GM12878 (cell line): Measurements from ENCODE around the gene WFS1. TPM values are rescaled to one million over a fixed set of nuclear protein-coding genes. Genes with fewer than 3 reads are reported as not detected.

Experiments
- ATAC-seq: fragments of 200-7000 bp; cut with Tn5 transposase; 3 replicates; pipeline ENCODE4 v1.9.1; 2020; ENCODE audit warnings: mild to moderate bottlenecking, moderate library complexity
- BruUV-seq: library from RNA; stranded (reverse); fragments of 400-500 nt; replicated peaks from 2 replicates; lab custom pipeline; 2021; lab: Mats Ljungman, UMichigan
- CTCF ChIA-PET: fragments of 300-600 bp; sonication (Branson Sonifier 250); formaldehyde crosslinking; extraction: SDS; loops from one replicate; lab custom pipeline; 2021; ENCODE audit warnings: inconsistent platforms; lab: Yijun Ruan, JAX
- POLR2A ChIA-PET: fragments of 350-600 bp; formaldehyde crosslinking; extraction: SDS; loops from one replicate; lab custom pipeline; 2021; ENCODE audit warnings: inconsistent platforms; lab: Charles Lee
- RAD21 ChIA-PET: fragments of 300-600 bp; sonication (Branson Sonifier 250); formaldehyde crosslinking; loops from one replicate; lab custom pipeline; 2023; ENCODE audit warnings: antibody characterized with exemption; ENCODE audit not compliant: unreplicated experiment; lab: Charles Lee
- SMC1A ChIA-PET: fragments of 300-600 bp; sonication (Branson Sonifier 250); formaldehyde crosslinking; loops from one replicate; lab custom pipeline; 2023; ENCODE audit not compliant: unreplicated experiment, uncharacterized antibody; lab: Charles Lee
- DNase-seq: peaks from one replicate; pipeline ENCODE4 v3.0.0-alpha.2; 2011; ENCODE audit warnings: low read depth, low spot score
- FAIRE-seq: peaks from 3 replicates; lab custom pipeline; 2011; peaks lifted over from hg19 to GRCh38; lab: Jason Lieb, UNC
- H2AFZ ChIP-seq: 2 replicates; pipeline ENCODE4 v1.6.0; 2011; ENCODE audit warnings: low read depth, low read length, control low read depth; ENCODE audit not compliant: control insufficient read depth
- H3K27ac ChIP-seq: 2 replicates; pipeline ENCODE4 v1.5.1; 2011; ENCODE audit warnings: control low read depth; ENCODE audit not compliant: control insufficient read depth, insufficient read depth
- H3K27me3 ChIP-seq, 2 experiments: replicated peaks in 1 of 2; 2 replicates each; pipeline versions ENCODE4 v1.6.0 to v1.6.1; 2011; ENCODE audit warnings: low read length in 1 of 2; ENCODE audit not compliant: control insufficient read depth in 2 of 2, insufficient read depth in 2 of 2
- H3K36me3 ChIP-seq, 2 experiments: 2 replicates each; pipeline ENCODE4 v1.5.1; 2011; ENCODE audit warnings: low read length in 1 of 2; ENCODE audit not compliant: control insufficient read depth in 2 of 2, insufficient read depth in 2 of 2
- H3K4me1 ChIP-seq: 2 replicates; pipeline ENCODE4 v1.6.1; 2011; ENCODE audit warnings: mild to moderate bottlenecking, low read length, moderate library complexity, mixed read lengths; ENCODE audit not compliant: control insufficient read depth, insufficient read depth
- H3K4me2 ChIP-seq: 2 replicates; pipeline ENCODE4 v1.6.0; 2011; ENCODE audit warnings: control low read depth; ENCODE audit not compliant: control insufficient read depth, insufficient read depth
- H3K4me3 ChIP-seq: fragments of 200-600 bp; sonication (generic); 2 replicates; pipeline ENCODE4 v1.5.1; 2016
- H3K79me2 ChIP-seq: 2 replicates; pipeline ENCODE4 v1.6.0; 2011; ENCODE audit warnings: low read length; ENCODE audit not compliant: control insufficient read depth, insufficient read depth
- H3K9ac ChIP-seq: 2 replicates; pipeline ENCODE4 v1.8.0; 2011; ENCODE audit warnings: low read length, control low read depth, mixed read lengths; ENCODE audit not compliant: control insufficient read depth, insufficient read depth
- H3K9me3 ChIP-seq: replicated peaks from 3 replicates; pipeline ENCODE4 v1.5.1; 2011; ENCODE audit warnings: mild to moderate bottlenecking, low read length; ENCODE audit not compliant: control insufficient read depth, insufficient read depth
- H4K20me1 ChIP-seq: 2 replicates; pipeline ENCODE4 v1.6.0; 2011; ENCODE audit not compliant: control insufficient read depth, insufficient read depth
- ATF7 ChIP-seq: fragments of 450-650 bp; IDR thresholded peaks from 2 replicates; pipeline ENCODE4 v1.6.1; 2016; ENCODE audit warnings: low read depth, mild to moderate bottlenecking
- GATAD2B ChIP-seq: fragments of 450-650 bp; conservative IDR thresholded peaks from 2 replicates; pipeline ENCODE4 v1.6.1; 2017; ENCODE audit warnings: low read depth, mild to moderate bottlenecking, moderate library complexity
- MYC ChIP-seq: IDR thresholded peaks from 2 replicates; pipeline ENCODE4 v1.6.1; 2011; ENCODE audit warnings: mild to moderate bottlenecking, low read length, moderate library complexity, inconsistent platforms; ENCODE audit not compliant: insufficient read depth, insufficient replicate concordance, insufficient read length, severe bottlenecking
- NFXL1 ChIP-seq: fragments of 450-650 bp; IDR thresholded peaks from 2 replicates; pipeline ENCODE4 v1.6.1; 2017; ENCODE audit warnings: antibody characterized with exemption, mild to moderate bottlenecking, borderline replicate concordance
- RFX5 ChIP-seq: IDR thresholded peaks from 2 replicates; pipeline ENCODE4 v1.6.1; 2011; ENCODE audit warnings: low read depth, low read length, improper control_type of control experiment
- STAT1 ChIP-seq: fragments of 450-650 bp; conservative IDR thresholded peaks from 2 replicates; pipeline ENCODE4 v1.6.1; 2014; ENCODE audit warnings: antibody characterized with exemption, mild to moderate bottlenecking
- ZNF217 ChIP-seq: fragments of 450-650 bp; IDR thresholded peaks from 2 replicates; pipeline ENCODE4 v1.6.1; 2017; ENCODE audit warnings: antibody characterized with exemption, mild to moderate bottlenecking
- ZNF24 ChIP-seq: fragments of 450-650 bp; IDR thresholded peaks from 2 replicates; pipeline ENCODE4 v1.6.1; 2017; ENCODE audit warnings: antibody characterized with exemption, mild to moderate bottlenecking
- ZSCAN29 ChIP-seq: fragments of 450-650 bp; IDR thresholded peaks from 2 replicates; pipeline ENCODE4 v1.6.1; 2017; ENCODE audit warnings: mild to moderate bottlenecking, moderate library complexity
- WGBS: methylation state at CpG from one replicate; pipeline ENCODE4 v1.1.6; 2016; ENCODE audit warnings: low lambda C conversion rate; ENCODE audit not compliant: insufficient replicate concordance, insufficient coverage; ENCODE audit errors: missing lambda C conversion rate; 5-methylcytosine and 5-hydroxymethylcytosine counted together
- in situ Hi-C: fragments of 300-500 bp; cut with MboI; formaldehyde crosslinking; loops from 9 replicates; pipeline ENCODE4 v1.14.3; 2018; ENCODE audit warnings: mixed read lengths
- intact Hi-C: fragments of 100-400 bp; cut with micrococcal nuclease; formaldehyde crosslinking; loops from one replicate; pipeline ENCODE4 v1.14.2; 2022; ENCODE audit not compliant: unreplicated experiment
- polyA plus RNA-seq, 11 experiments: library from polyadenylated mRNA; depleted of rRNA in 4 of 11; unstranded in 6 of 11; stranded (reverse) in 5 of 11; fragments of >200 nt; fragmentation: Nextera tagmentation in 4 of 11; fragmentation: Illumina TruSeq in 1 of 11; extraction: Ambion mirVana in 4 of 11; extraction: Trizol in 1 of 11; gene quantifications; 1 replicate in 1 of 11; 2 replicates in 10 of 11; pipeline versions ENCODE4 v1.2.1 to v1.2.3, GENCODE V29; 2011 to 2016; ENCODE audit warnings: inconsistent platforms in 2 of 11, missing spikeins in 2 of 11, low read depth in 1 of 11
- total RNA-seq, 4 experiments: library from RNA; depleted of rRNA in 3 of 4; stranded (reverse); fragments of >200 nt in 3 of 4; fragmentation: Illumina TruSeq in 1 of 4; extraction: Trizol in 1 of 4; gene quantifications; 2 replicates each; pipeline versions ENCODE4 v1.2.1 to v1.2.3, GENCODE V29; 2013 to 2021
- TF ChIP-seq, protein P1 (sequence below): fragments of 450-650 bp; formaldehyde crosslinking; IDR thresholded peaks from 2 replicates; pipeline ENCODE4 v1.4.0; 2020; ENCODE audit warnings: mild to moderate bottlenecking, moderate library complexity
- TF ChIP-seq, protein P2 (sequence below): fragments of 450-650 bp; IDR thresholded peaks from 2 replicates; pipeline ENCODE4 v1.6.1; 2017; ENCODE audit warnings: mild to moderate bottlenecking, moderate library complexity
- TF ChIP-seq, protein P3 (sequence below): IDR thresholded peaks from 2 replicates; pipeline ENCODE4 v1.6.1; 2012; ENCODE audit warnings: low read depth, low read length, improper control_type of control experiment
- TF ChIP-seq, protein P4 (sequence below): IDR thresholded peaks from 2 replicates; pipeline ENCODE4 v1.6.1; 2011; ENCODE audit warnings: mild to moderate bottlenecking, low read depth, low read length, moderate library complexity; ENCODE audit not compliant: insufficient replicate concordance

WFS1 gene
- total and polyA plus RNA-seq, 10 of the 15 experiments (the other 5 are each of a cell fraction or from before 2014, with no cell fraction given): 0.31 to 4.7 (median 2.0) TPM

DNA sequence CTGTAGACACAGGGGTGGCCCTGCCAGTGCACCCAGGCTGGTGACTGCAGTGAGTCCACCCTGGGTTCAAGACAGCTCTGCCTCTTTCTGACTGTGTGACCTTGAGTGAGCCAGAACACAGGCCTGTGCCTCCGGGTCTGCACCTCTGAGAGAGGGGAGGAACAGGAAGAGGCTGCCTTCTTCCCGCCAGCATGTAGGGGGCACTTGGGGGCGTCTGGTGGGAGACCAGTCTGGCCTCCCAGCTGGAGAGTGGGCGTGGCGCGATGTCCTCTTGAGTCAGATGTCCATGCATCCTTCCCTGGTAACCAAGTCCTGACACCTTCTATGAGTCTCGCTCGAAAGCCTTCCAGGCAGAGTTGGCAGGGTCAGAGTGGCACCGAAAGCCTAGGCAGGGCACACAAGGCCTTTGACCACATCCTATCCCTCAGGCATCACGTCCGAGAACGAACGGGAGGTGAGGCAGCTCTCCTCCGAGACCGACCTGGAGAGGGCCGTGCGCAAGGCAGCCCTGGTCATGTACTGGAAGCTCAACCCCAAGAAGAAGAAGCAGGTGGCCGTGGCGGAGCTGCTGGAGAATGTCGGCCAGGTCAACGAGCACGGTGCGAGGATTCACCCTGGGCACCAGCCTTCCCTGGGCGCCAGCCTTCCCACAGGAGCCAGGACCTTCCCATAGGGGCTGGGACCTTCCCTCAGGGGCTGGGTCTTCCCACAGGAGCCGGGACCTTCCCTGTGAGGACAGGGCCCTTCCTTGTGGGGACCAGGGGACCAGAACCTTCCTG lies 21.3 kb downstream of the WFS1 start:
- Histone ChIP-seq H3K79me2 (no peaks in the 10 kb centered on the region), H3K36me3 (no peaks in the 10 kb centered on the region), H3K4me3 (no peak overlapping the region), H3K9ac (no peak overlapping the region), H3K27ac (no peak overlapping the region), H3K4me2 (no peak overlapping the region), H3K9me3 (no peaks in the 10 kb centered on the region), H2AFZ (no peak overlapping the region), H3K27me3 (no peaks in the 10 kb centered on the region), H4K20me1 (no peaks in the 10 kb centered on the region), H3K4me1 (no peaks in the 10 kb centered on the region)
- ChIA-PET SMC1A (no interaction called here), RAD21 (no interaction called here), CTCF (no interaction called here), POLR2A (no interaction called here)
- no peak for DNase-seq
- no peak for ATAC-seq
- BruUV-seq: no TSS peak
- 56% methylated on average over 22 of the region's 25 CpGs for WGBS
- in situ Hi-C loops (no loop called here), intact Hi-C loops (no loop called here)
- no peak for FAIRE-seq
- TF ChIP-seq, protein P1, sequence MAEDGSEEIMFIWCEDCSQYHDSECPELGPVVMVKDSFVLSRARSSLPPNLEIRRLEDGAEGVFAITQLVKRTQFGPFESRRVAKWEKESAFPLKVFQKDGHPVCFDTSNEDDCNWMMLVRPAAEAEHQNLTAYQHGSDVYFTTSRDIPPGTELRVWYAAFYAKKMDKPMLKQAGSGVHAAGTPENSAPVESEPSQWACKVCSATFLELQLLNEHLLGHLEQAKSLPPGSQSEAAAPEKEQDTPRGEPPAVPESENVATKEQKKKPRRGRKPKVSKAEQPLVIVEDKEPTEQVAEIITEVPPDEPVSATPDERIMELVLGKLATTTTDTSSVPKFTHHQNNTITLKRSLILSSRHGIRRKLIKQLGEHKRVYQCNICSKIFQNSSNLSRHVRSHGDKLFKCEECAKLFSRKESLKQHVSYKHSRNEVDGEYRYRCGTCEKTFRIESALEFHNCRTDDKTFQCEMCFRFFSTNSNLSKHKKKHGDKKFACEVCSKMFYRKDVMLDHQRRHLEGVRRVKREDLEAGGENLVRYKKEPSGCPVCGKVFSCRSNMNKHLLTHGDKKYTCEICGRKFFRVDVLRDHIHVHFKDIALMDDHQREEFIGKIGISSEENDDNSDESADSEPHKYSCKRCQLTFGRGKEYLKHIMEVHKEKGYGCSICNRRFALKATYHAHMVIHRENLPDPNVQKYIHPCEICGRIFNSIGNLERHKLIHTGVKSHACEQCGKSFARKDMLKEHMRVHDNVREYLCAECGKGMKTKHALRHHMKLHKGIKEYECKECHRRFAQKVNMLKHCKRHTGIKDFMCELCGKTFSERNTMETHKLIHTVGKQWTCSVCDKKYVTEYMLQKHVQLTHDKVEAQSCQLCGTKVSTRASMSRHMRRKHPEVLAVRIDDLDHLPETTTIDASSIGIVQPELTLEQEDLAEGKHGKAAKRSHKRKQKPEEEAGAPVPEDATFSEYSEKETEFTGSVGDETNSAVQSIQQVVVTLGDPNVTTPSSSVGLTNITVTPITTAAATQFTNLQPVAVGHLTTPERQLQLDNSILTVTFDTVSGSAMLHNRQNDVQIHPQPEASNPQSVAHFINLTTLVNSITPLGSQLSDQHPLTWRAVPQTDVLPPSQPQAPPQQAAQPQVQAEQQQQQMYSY (CRISPR knock-in tag): no peak
- TF ChIP-seq RFX5 (no peak), GATAD2B (no peak), ZSCAN29 (no peak), MYC (no peak), NFXL1 (no peak), ZNF217 (no peak), STAT1 (no peak), ZNF24 (no peak), ATF7 (no peak)
- TF ChIP-seq, protein P2, sequence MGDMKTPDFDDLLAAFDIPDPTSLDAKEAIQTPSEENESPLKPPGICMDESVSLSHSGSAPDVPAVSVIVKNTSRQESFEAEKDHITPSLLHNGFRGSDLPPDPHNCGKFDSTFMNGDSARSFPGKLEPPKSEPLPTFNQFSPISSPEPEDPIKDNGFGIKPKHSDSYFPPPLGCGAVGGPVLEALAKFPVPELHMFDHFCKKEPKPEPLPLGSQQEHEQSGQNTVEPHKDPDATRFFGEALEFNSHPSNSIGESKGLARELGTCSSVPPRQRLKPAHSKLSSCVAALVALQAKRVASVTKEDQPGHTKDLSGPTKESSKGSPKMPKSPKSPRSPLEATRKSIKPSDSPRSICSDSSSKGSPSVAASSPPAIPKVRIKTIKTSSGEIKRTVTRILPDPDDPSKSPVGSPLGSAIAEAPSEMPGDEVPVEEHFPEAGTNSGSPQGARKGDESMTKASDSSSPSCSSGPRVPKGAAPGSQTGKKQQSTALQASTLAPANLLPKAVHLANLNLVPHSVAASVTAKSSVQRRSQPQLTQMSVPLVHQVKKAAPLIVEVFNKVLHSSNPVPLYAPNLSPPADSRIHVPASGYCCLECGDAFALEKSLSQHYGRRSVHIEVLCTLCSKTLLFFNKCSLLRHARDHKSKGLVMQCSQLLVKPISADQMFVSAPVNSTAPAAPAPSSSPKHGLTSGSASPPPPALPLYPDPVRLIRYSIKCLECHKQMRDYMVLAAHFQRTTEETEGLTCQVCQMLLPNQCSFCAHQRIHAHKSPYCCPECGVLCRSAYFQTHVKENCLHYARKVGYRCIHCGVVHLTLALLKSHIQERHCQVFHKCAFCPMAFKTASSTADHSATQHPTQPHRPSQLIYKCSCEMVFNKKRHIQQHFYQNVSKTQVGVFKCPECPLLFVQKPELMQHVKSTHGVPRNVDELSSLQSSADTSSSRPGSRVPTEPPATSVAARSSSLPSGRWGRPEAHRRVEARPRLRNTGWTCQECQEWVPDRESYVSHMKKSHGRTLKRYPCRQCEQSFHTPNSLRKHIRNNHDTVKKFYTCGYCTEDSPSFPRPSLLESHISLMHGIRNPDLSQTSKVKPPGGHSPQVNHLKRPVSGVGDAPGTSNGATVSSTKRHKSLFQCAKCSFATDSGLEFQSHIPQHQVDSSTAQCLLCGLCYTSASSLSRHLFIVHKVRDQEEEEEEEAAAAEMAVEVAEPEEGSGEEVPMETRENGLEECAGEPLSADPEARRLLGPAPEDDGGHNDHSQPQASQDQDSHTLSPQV: no peak
- TF ChIP-seq, protein P3, sequence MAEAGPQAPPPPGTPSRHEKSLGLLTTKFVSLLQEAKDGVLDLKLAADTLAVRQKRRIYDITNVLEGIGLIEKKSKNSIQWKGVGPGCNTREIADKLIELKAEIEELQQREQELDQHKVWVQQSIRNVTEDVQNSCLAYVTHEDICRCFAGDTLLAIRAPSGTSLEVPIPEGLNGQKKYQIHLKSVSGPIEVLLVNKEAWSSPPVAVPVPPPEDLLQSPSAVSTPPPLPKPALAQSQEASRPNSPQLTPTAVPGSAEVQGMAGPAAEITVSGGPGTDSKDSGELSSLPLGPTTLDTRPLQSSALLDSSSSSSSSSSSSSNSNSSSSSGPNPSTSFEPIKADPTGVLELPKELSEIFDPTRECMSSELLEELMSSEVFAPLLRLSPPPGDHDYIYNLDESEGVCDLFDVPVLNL: no peak
- TF ChIP-seq, protein P4, sequence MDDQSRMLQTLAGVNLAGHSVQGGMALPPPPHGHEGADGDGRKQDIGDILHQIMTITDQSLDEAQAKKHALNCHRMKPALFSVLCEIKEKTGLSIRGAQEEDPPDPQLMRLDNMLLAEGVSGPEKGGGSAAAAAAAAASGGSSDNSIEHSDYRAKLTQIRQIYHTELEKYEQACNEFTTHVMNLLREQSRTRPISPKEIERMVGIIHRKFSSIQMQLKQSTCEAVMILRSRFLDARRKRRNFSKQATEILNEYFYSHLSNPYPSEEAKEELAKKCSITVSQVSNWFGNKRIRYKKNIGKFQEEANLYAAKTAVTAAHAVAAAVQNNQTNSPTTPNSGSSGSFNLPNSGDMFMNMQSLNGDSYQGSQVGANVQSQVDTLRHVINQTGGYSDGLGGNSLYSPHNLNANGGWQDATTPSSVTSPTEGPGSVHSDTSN: no peak
